Osteoblast (primary cell): ENCODE results near the gene PRAMEF1. TPM values are rescaled to one million over a fixed set of nuclear protein-coding genes. Genes with fewer than 3 reads are reported as not detected.
"Not testable (repeated sequence)": the region's sequence is repeated elsewhere in the genome, so short reads cannot be mapped to it uniquely, and the experiment has no call there.

Experiments used
- DNase-seq: peaks from one replicate; pipeline ENCODE4 v3.0.0; 2011; ENCODE audit warnings: low spot score, mixed read lengths; ENCODE audit not compliant: insufficient read length; ENCODE audit errors: missing footprints
- H2AFZ ChIP-seq: 2 replicates; pipeline ENCODE4 v1.6.0; 2011; ENCODE audit warnings: mild to moderate bottlenecking, low read length
- H3K27ac ChIP-seq: 2 replicates; pipeline ENCODE4 v1.5.1; 2011; ENCODE audit warnings: mild to moderate bottlenecking, low read depth, low read length, moderate library complexity
- H3K27me3 ChIP-seq: 2 replicates; pipeline ENCODE4 v1.6.0; 2012; ENCODE audit warnings: mild to moderate bottlenecking, control low read depth, inconsistent platforms, low read length, moderate library complexity; ENCODE audit not compliant: insufficient read depth
- H3K36me3 ChIP-seq: 2 replicates; pipeline ENCODE4 v1.5.1; 2011; ENCODE audit warnings: mild to moderate bottlenecking, low read length, control low read depth, moderate library complexity; ENCODE audit not compliant: insufficient read depth
- H3K4me1 ChIP-seq: 2 replicates; pipeline ENCODE4 v1.5.1; 2011; ENCODE audit warnings: mild to moderate bottlenecking, low read length, control low read depth, moderate library complexity; ENCODE audit not compliant: insufficient read depth
- H3K4me2 ChIP-seq: 2 replicates; pipeline ENCODE4 v1.6.0; 2011; ENCODE audit warnings: mild to moderate bottlenecking, low read length; ENCODE audit not compliant: insufficient read depth
- H3K4me3 ChIP-seq: fragments of 200-600 bp; sonication (generic); 3 replicates; pipeline ENCODE4 v1.5.1; 2012; ENCODE audit warnings: mild to moderate bottlenecking, low read length, inconsistent platforms; ENCODE audit not compliant: insufficient read depth
- H3K79me2 ChIP-seq: 2 replicates; pipeline ENCODE4 v1.6.0; 2012; ENCODE audit warnings: mild to moderate bottlenecking, low read length, control low read depth, inconsistent platforms; ENCODE audit not compliant: insufficient read depth
- H3K9me3 ChIP-seq: 2 replicates; pipeline ENCODE4 v1.5.1; 2011; ENCODE audit warnings: low read depth, low read length, control low read depth
- H4K20me1 ChIP-seq: 2 replicates; pipeline ENCODE4 v1.6.0; 2012; ENCODE audit warnings: mild to moderate bottlenecking, low read length, control low read depth; ENCODE audit not compliant: insufficient read depth
- CTCF ChIP-seq: IDR thresholded peaks from 2 replicates; pipeline ENCODE4 v1.5.1; 2011; ENCODE audit warnings: mild to moderate bottlenecking, low read depth, low read length, moderate library complexity; ENCODE audit errors: extremely low read depth
- total RNA-seq: library from RNA; depleted of rRNA; stranded (reverse); fragments of >200 nt; gene quantifications from 2 replicates; pipeline ENCODE4 v1.2.3, GENCODE V29; 2012

The PRAMEF1 gene
- total RNA-seq, 1 donor = not detected

DNA sequence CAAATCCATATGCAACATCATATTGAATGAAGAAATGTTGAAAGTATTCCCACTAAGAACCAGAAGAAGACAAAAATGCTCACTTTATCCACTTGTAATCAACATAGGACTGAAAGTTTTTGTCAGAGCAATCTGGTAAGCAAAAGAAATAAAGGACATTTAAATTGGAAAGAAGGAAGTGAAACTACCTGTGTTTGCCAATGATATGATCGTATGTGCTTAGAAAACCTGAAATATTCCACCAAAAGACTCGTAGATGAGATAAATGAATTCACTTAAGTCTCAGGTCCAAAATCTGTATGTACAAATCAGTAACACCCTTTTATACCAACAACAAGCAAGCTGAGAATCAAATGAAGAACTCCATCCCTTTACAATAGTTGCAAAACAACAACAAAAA lies 8.5 kb downstream of the PRAMEF1 start:
- Histone ChIP-seq H3K27ac (no peak overlapping the region), H3K36me3 (no peaks in the 10 kb centered on the region), H3K4me3 (no peak overlapping the region), H3K4me2 (no peak overlapping the region), H3K79me2 (no peaks in the 10 kb centered on the region), H3K4me1 (no peaks in the 10 kb centered on the region), H2AFZ (no peak overlapping the region), H3K9me3 (no peaks in the 10 kb centered on the region), H3K27me3 (no peaks in the 10 kb centered on the region), H4K20me1 (no peaks in the 10 kb centered on the region)
- DNase-seq = no peak
- no peak for TF ChIP-seq CTCF

DNA sequence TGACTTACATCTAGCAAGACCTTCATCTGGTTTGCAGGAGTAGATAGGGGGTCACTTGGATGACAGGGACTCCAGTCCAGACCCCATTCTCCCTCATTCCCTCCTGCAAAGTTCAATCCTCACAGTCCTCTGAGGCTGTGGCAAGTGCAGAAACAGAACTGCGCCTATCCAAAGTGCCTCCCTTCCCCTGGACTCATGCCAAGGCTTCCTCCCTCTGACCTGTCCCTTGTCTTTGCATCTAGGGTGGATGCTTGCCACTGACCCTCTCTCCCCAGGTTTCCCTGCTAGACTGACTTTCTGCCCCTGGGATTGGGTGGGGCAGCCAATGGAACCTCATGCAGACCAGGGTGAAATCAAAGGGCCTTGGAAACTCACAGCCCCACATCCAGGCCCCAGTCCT lies 18.7 kb downstream of the PRAMEF1 start:
- no peaks in the 10 kb centered on the region for H4K20me1 ChIP-seq
- H3K27me3 ChIP-seq = no peaks in the 10 kb centered on the region
- no peaks in the 10 kb centered on the region for H3K79me2 ChIP-seq
- no peaks in the 10 kb centered on the region for H3K4me1 ChIP-seq
- no peak overlapping the region for H2AFZ ChIP-seq
- H3K4me2 ChIP-seq = no peak overlapping the region
- TF ChIP-seq CTCF = no peak
- no peak overlapping the region for H3K4me3 ChIP-seq
- H3K27ac ChIP-seq = no peak overlapping the region
- no peaks in the 10 kb centered on the region for H3K36me3 ChIP-seq
- H3K9me3 ChIP-seq = no peaks in the 10 kb centered on the region
- DNase-seq = no peak

- no peak overlapping the region for H2AFZ ChIP-seq
- no peaks in the 10 kb centered on the region for H3K4me1 ChIP-seq
- no peak for TF ChIP-seq CTCF
- H3K9me3 ChIP-seq = no peaks in the 10 kb centered on the region
- DNase-seq = no peak
- H3K79me2 ChIP-seq = no peaks in the 10 kb centered on the region
- no peak overlapping the region for H3K4me3 ChIP-seq
- no peak overlapping the region for H3K27ac ChIP-seq
- H3K27me3 ChIP-seq = no peaks in the 10 kb centered on the region
- H4K20me1 ChIP-seq = no peaks in the 10 kb centered on the region
- H3K36me3 ChIP-seq = no peaks in the 10 kb centered on the region
- H3K4me2 ChIP-seq = no peak overlapping the region
Measured at GRCh38 chr1:12810691-12811408, 19.7 kb downstream of the PRAMEF1 start.

- H3K4me2 ChIP-seq = no peak overlapping the region
- no peaks in the 10 kb centered on the region for H3K36me3 ChIP-seq
- no peak overlapping the region for H2AFZ ChIP-seq
- no peaks in the 10 kb centered on the region for H3K79me2 ChIP-seq
- no peak for TF ChIP-seq CTCF
- H3K27ac ChIP-seq = no peak overlapping the region
- no peak for DNase-seq
- H3K9me3 ChIP-seq = no peaks in the 10 kb centered on the region
- H3K4me1 ChIP-seq = no peaks in the 10 kb centered on the region
- no peak overlapping the region for H3K4me3 ChIP-seq
- H3K27me3 ChIP-seq = no peaks in the 10 kb centered on the region
- no peaks in the 10 kb centered on the region for H4K20me1 ChIP-seq
Measured at GRCh38 chr1:12811409-12811784, 20.2 kb downstream of the PRAMEF1 start.

GRCh38 chr1:12819061-12819460 lies 27.9 kb downstream of the PRAMEF1 start:
- not testable (repeated sequence) for H4K20me1 ChIP-seq, H3K27me3 ChIP-seq, DNase-seq, H3K4me2 ChIP-seq, H3K4me1 ChIP-seq, H3K36me3 ChIP-seq, H3K4me3 ChIP-seq, H3K27ac ChIP-seq, H3K79me2 ChIP-seq, H3K9me3 ChIP-seq, H2AFZ ChIP-seq

GRCh38 chr1:12831310-12831709 lies 40.1 kb downstream of the PRAMEF1 start, which contains the start of gene PRAMEF11:
TSS of gene PRAMEF11 (minus strand) at chr1:12831410. CDS start at chr1:12828789, 2,621 bp downstream.
- H3K4me3 ChIP-seq, H3K4me1 ChIP-seq, H3K36me3 ChIP-seq: not testable (repeated sequence)

More at GRCh38 chr1:12831310-12831709, 40.1 kb downstream of the PRAMEF1 start, which contains the start of gene PRAMEF11:
- H2AFZ ChIP-seq, H4K20me1 ChIP-seq, H3K27me3 ChIP-seq, H3K79me2 ChIP-seq, H3K4me2 ChIP-seq, H3K27ac ChIP-seq, H3K9me3 ChIP-seq, DNase-seq: not testable (repeated sequence)
